WTC11 (cell line): ENCODE data around the gene IRF1. TPM values are rescaled to one million over a fixed set of nuclear protein-coding genes. Genes with fewer than 3 reads are reported as not detected.

Experiments
- ATAC-seq: fragments of 200-7000 bp; cut with Tn5 transposase; 2 replicates; pipeline ENCODE4 v1.10.0; 2021; ENCODE audit warnings: mild to moderate bottlenecking, moderate library complexity
- CTCF ChIA-PET: fragments of 300-600 bp; sonication (Branson Sonifier 250); formaldehyde crosslinking; loops from one replicate; lab custom pipeline; 2021; ENCODE audit warnings: antibody characterized with exemption; lab: Charles Lee
- POLR2A ChIA-PET: fragments of 350-600 bp; sonication (Branson Sonifier 250); formaldehyde crosslinking; loops from one replicate; lab custom pipeline; 2021; ENCODE audit warnings: antibody characterized with exemption; lab: Charles Lee
- DNase-seq: peaks from one replicate; pipeline ENCODE4 v3.0.0; 2021; ENCODE audit warnings: low spot score
- H3K27ac Mint-ChIP-seq: 2 replicates; pipeline ENCODE4 v1.8.0; 2021; ENCODE audit warnings: mixed read lengths
- H3K27me3 Mint-ChIP-seq: 2 replicates; pipeline ENCODE4 v1.8.0; 2021; ENCODE audit warnings: low read depth, mild to moderate bottlenecking, moderate library complexity, mixed read lengths
- H3K36me3 Mint-ChIP-seq: 2 replicates; pipeline ENCODE4 v1.8.0; 2021; ENCODE audit warnings: mixed read lengths
- H3K4me1 Mint-ChIP-seq: 2 replicates; pipeline ENCODE4 v1.8.0; 2022; ENCODE audit warnings: mixed read lengths
- H3K4me3 Mint-ChIP-seq: 2 replicates; pipeline ENCODE4 v1.8.0; 2021; ENCODE audit warnings: mild to moderate bottlenecking, moderate library complexity, mixed read lengths
- H3K9me3 Mint-ChIP-seq: 2 replicates; pipeline ENCODE4 v1.8.0; 2021; ENCODE audit warnings: mixed read lengths
- CREM ChIP-seq: sonication (generic); formaldehyde crosslinking; IDR thresholded peaks from 2 replicates; pipeline ENCODE4 v1.8.1; 2022; ENCODE audit warnings: mild to moderate bottlenecking, missing genetic modification reagents, moderate library complexity
- E2F4 ChIP-seq: sonication (generic); formaldehyde crosslinking; IDR thresholded peaks from 2 replicates; pipeline ENCODE4 v1.8.1; 2022; ENCODE audit warnings: low read depth, mild to moderate bottlenecking, moderate library complexity, missing genetic modification reagents, borderline replicate concordance
- FOXP4 ChIP-seq: sonication (generic); formaldehyde crosslinking; IDR thresholded peaks from 2 replicates; pipeline ENCODE4 v1.8.0; 2022; ENCODE audit warnings: mild to moderate bottlenecking, missing genetic modification reagents
- GABPB1 ChIP-seq: sonication (generic); formaldehyde crosslinking; IDR thresholded peaks from 2 replicates; pipeline ENCODE4 v1.8.1; 2023; ENCODE audit warnings: mild to moderate bottlenecking, missing genetic modification reagents
- IRF1 ChIP-seq: sonication (generic); formaldehyde crosslinking; IDR thresholded peaks from 2 replicates; pipeline ENCODE4 v1.8.0; 2023; ENCODE audit warnings: missing genetic modification reagents
- MAX ChIP-seq: sonication (generic); formaldehyde crosslinking; IDR thresholded peaks from 2 replicates; pipeline ENCODE4 v1.8.0; 2022; ENCODE audit warnings: mild to moderate bottlenecking, missing genetic modification reagents
- NFE2L1 ChIP-seq: sonication (generic); formaldehyde crosslinking; IDR thresholded peaks from 2 replicates; pipeline ENCODE4 v1.8.1; 2023; ENCODE audit warnings: missing genetic modification reagents
- NR2C2 ChIP-seq: sonication (generic); formaldehyde crosslinking; IDR thresholded peaks from 2 replicates; pipeline ENCODE4 v1.8.0; 2022; ENCODE audit warnings: mild to moderate bottlenecking, missing genetic modification reagents
- ZNF232 ChIP-seq: sonication (generic); formaldehyde crosslinking; IDR thresholded peaks from 2 replicates; pipeline ENCODE4 v1.8.0; 2022; ENCODE audit warnings: mild to moderate bottlenecking, missing genetic modification reagents
- ZNF396 ChIP-seq: fragments of 250-450 bp; sonication (Bioruptor Pico); IDR thresholded peaks from 2 replicates; pipeline ENCODE4 v1.8.0; 2021; ENCODE audit warnings: mild to moderate bottlenecking, moderate library complexity, borderline replicate concordance
- ZNF425 ChIP-seq: fragments of 250-450 bp; sonication (Bioruptor Pico); conservative IDR thresholded peaks from 2 replicates; pipeline ENCODE4 v1.9.0; 2021; ENCODE audit warnings: mild to moderate bottlenecking
- total RNA-seq: library from RNA; stranded (reverse); gene quantifications from 3 replicates; pipeline ENCODE4 v1.2.3, GENCODE V29; 2021

The IRF1 gene
- total RNA-seq, 1 experiment from 2014 or later = 8.8 TPM

- no peak for TF ChIP-seq IRF1 (CRISPR knock-in tag)
- Mint-ChIP-seq H3K27me3 (no peaks in the 10 kb centered on the region; the same call in 1 of the 2 replicates), H3K27ac (no peak overlapping the region), H3K4me3 (no peak overlapping the region), H3K36me3 (no peaks in the 10 kb centered on the region), H3K4me1 (peaks cover 13% of the 10 kb centered on the region), H3K9me3 (no peaks in the 10 kb centered on the region)
- ATAC-seq = no peak
- DNase-seq = no peak
- POLR2A ChIA-PET = no interaction called here
- CTCF ChIA-PET = interaction anchor here (1.2 to 4.3 kb wide), 15 partner anchors 9 to 113 kb away, joined by 4 to 62 read pairs (median 13); partner anchors contain the start of gene IRF1
Observed at GRCh38 chr5:132499440-132500243, 9.1 kb upstream of the IRF1 start.

- POLR2A ChIA-PET = no interaction called here
- no peak overlapping the region for H3K4me3 Mint-ChIP-seq
- peaks cover 16% of the 10 kb centered on the region for H3K4me1 Mint-ChIP-seq
- no peak overlapping the region for H3K27ac Mint-ChIP-seq
- DNase-seq (no peak), ATAC-seq (no peak)
- H3K27me3 Mint-ChIP-seq = peaks cover 3% of the 10 kb centered on the region
- CTCF ChIA-PET = interaction anchor here (1.7 to 4.3 kb wide), 5 partner anchors 28 to 112 kb away, joined by 7 to 52 read pairs (median 15); no protein-coding TSS in a partner anchor
- TF ChIP-seq CREM (no peak), NFE2L1 (CRISPR knock-in tag) (no peak), ZNF425 (CRISPR knock-in tag) (no peak), GABPB1 (CRISPR knock-in tag) (no peak), MAX (no peak), NR2C2 (CRISPR knock-in tag) (no peak), ZNF232 (CRISPR knock-in tag) (no peak), ZNF396 (CRISPR knock-in tag) (no peak)
- TF ChIP-seq, all 79 proteins: peak for 0
- H3K9me3 Mint-ChIP-seq = no peaks in the 10 kb centered on the region
- H3K36me3 Mint-ChIP-seq = no peaks in the 10 kb centered on the region
Observed at GRCh38 chr5:132498686-132499271, 8.2 kb upstream of the IRF1 start.

GRCh38 chr5:132498152-132498551 is 7.6 kb upstream of the IRF1 start:
- ATAC-seq = no peak
- Mint-ChIP-seq H3K4me1 (peaks cover 16% of the 10 kb centered on the region), H3K27ac (no peak overlapping the region), H3K9me3 (no peaks in the 10 kb centered on the region), H3K27me3 (peaks cover 9% of the 10 kb centered on the region), H3K4me3 (no peak overlapping the region), H3K36me3 (no peaks in the 10 kb centered on the region)
- ChIA-PET POLR2A (no interaction called here), CTCF (interaction anchor here (1.7 to 4.3 kb wide), 5 partner anchors 7 to 111 kb away, joined by 7 to 27 read pairs (median 15); no protein-coding TSS in a partner anchor)
- TF ChIP-seq E2F4 = no peak
- TF ChIP-seq FOXP4 = no peak
- DNase-seq = no peak
